GM21447 (cell line): ENCODE results near the gene SGMS1.
"Not testable (repeated sequence)": the region's sequence is repeated elsewhere in the genome, so short reads cannot be mapped to it uniquely, and the experiment has no call there.

Experiments
- ATAC-seq: cut with Tn5 transposase; IDR thresholded peaks from one replicate; pipeline ENCODE4 v1.9.1; 2021; ENCODE audit not compliant: unreplicated experiment

The SGMS1 gene

DNA sequence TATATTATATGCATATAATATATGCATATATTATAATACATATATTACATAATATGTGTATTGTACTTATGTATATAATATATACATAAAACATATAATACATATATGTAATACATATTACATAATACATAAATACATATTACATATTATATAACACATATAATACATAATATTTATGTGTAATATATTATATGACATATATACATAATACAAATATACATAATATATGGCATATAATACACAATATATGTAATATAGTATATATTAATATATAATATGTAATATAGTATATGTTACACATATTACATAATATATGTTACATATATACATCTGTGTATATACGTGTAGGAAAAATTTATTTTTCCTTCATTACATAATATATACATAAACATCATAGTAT, 63.4 kb downstream of the SGMS1 start:
- no peak for ATAC-seq

DNA sequence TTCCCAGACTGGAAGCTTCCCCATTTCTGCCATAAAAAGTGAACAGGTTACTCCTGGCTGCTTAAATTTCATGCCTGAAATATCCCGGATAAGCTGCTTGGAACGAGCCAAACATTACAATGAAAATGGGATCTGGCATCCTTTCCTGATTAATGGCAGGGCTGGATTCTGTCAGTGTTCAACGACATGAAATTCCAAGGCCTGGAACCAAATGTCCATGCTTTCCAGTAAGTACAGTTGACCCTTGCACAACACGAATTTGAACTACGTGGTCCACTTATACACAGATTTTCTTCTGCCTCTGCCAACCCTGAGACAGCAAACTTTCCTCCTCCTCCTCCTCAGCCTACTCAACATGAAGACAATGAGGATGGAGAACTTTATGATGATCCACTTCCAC, 65.4 kb downstream of the SGMS1 start:
- no peak for ATAC-seq

DNA sequence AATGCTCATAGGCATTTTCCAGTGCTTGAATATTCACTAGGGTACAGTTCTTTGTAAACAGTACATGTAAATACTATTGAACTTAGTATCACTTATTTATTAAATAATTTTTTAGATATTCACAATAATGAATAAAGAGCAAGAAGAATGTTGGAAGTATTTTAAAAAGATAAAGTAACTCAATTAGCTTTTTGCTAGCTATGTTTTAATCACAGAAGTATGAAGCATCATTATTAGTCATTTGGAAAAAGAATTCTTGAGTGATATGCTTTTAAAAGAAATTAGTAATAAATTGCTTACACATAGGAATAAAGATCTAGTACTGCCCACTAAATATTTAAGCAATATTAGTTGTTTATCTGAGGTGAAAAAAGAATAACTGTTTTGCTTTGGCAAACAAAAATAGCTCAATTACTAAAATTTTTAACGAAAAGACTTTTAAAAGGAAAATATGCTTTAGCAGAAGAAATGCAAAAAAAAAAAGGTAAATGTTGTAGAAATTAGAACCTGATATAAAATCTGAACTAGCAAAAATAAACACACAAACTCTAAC, 66.5 kb downstream of the SGMS1 start:
- no peak for ATAC-seq

DNA sequence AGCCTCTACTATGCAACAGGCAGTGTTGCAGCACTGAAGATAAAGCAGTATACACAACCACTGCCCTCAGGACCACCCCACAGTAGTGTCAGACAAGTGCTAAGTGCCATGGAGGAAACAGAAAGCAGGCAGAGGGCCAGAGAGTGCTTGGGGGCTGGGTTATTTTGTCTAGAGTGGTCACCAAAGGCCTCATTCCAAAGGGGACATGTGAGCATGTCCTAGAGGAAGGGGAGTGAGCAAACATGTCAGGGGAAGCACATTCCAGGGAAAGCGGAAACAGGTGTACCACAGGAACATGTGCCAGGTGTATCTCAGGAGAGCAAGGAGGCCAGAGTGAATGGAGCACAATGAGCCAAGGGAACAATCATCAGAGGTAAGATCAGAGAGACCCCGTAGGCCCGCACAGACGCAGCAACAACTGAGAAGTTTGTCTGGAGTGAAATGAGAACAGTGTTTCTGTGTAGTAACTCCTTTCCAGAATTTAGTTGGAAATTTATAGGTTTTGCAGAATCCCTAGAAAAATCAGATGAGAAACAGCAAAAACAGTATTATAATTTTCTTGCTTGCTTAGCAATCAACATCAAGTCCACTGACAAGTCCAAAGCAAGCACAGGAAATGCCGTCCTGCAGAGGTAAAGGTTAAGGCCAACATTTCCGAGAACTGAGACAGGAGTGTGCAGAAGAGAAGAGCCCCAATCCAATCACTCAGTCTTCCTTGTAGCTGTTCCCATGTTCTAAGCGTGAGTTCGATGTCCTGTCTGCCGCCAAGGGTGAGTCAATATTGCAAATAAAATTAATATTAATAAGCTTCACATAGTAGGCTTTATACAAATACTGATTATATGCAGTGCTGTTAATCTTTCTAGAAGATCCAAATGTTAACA, 67.3 kb downstream of the SGMS1 start:
- no peak for ATAC-seq

DNA sequence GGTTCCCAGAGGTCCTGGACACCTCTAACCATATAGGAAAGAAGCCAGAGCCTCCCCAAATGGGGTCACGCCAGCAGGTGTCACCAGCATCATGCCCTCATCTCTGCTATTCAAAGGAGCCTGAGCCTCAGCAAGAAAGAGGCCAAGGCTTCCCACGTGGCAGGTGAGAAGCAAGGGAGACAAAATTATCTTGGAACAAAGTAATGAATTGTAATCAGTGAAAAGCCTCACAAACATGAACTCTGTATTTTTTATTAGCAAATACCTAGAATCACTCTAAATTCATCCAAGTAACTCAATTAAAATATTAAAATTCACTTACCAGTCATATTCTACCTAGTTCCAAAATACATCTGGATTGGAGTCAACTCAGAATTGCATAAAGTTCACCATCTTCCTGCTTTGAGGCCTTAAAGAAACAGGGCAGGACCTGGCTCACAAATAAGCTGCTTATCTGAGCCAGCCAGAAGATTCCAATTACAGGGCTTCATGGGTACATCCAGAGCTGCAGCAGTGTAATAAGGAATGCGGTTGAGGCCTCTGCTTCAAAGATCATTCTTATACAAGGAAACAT, 68.7 kb downstream of the SGMS1 start:
- ATAC-seq, result no peak

DNA sequence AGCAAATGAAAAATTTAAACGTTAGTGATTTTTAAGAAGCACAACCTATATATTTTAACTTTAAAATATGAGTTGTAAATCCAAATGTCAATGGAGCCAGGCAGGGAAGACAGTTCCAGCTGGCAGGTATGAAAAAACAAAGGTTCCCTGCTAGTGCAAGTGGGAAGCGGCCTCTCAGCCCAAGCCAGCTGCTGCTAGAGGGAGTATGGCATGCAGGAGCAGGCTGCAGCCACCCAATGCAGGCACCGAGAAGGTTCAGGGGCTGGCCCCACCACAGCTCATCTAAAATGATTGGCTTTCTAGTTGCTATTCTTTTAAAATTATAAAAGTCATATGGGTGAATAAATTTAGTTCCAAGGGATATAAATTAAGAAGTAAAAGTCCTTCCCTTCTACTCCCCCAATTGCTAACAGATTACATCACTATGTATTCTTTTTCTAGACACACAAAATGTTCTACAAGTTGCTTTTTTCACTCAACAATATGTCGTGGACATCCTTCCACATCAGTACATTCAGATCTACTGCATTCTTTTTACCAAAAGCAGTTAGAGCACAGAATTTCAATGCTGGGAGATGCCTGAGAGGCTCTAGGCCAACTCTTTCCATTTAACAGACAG, 69.3 kb downstream of the SGMS1 start:
- no peak for ATAC-seq

DNA sequence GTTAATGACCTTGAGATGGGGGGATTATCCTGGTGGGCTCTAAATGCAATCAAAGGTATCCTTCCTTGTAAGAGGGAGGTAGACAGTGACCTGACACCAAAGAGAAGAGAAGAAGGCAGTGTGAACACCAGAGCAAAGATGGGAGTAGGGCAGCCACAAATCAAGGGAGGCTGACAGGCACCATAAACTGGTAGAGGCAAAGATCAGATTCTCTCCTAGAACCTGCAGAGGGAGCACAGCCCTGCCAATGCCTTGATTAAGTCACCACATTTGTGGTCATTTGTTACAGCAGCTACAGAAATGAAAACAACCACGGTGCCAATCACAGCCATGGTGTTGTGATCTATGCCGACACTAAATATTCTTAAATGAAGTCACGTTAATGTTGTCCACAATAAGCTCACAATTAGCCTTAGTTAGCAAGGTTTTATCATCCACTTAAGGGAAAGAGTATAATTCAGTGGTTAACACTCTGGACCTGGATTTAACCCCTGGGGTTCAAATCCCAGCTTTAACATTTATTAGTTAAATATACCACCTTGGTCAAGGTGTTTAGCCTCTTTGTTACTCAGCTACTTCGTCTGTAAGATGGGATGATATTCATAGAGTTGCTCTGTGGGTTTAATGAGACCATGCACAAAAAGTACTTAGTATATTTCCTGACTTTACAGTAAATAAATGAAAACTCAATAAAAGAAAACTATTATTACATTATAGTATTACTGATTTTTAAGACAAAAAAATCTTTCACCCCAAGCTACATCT, 70.8 kb downstream of the SGMS1 start:
- ATAC-seq, result peak; percentile 60

DNA sequence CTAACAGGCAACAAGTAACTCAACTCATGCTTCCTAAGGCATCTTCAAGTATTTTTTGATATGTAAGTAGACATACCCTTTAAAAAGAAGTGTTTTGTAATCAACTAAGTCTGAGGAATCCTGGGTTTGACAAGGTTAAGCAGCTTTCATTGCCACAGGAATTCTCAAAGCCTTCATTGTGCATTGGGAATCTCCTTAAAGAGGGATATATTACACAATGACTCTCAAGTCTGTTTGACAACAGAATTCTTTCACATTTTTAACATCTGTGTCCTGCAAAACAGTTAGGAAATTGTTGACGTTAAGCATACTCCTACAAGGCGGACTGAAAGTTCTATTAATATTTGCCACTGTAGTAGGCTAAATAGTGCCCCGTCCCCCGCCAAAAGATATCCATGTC, 71.4 kb downstream of the SGMS1 start:
- no peak for ATAC-seq

DNA sequence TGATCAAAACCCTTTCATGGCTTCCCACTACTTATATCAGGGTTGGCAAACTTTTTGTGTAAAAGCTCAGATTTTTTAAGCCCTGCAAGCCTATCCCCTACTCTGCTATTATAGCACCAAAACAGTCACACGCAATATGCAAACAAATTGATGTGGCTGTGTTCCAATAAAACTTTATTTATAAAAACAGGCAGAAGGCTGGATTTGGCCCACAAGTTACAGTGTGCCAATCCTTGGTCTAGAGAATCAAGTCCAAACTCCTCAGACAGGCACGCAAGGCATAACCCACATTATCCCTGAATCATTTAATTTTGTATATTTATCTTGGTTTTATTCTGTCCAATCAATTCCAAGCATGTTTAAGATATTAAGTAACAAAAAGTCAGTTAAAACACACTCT, 71.9 kb downstream of the SGMS1 start:
- no peak for ATAC-seq

DNA sequence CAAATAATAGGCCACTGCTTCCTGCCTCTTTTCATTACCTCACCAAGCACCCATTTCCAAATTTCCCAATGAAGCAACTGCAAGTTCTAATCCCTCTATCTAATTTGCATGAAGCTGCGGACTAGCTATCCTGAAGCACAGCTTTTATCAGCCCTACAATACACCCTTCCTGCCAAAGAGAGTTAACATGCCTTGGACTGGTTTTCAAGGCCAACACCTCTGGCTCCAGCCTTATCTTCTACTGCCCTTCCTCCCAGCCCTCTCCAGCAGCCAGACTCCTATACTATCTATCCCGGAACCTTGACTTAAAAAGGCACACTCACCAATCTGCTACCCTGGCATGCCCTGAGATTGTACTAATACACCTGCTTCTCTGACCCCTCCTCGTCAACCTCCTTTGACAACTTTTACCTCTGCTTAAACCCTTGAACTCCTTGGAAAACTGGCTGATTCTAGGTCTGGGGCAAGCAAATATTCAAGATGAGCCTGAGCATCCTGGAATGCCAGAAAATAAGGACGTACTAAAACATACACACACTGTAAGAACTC, 73.4 kb downstream of the SGMS1 start:
- ATAC-seq, result no peak

DNA sequence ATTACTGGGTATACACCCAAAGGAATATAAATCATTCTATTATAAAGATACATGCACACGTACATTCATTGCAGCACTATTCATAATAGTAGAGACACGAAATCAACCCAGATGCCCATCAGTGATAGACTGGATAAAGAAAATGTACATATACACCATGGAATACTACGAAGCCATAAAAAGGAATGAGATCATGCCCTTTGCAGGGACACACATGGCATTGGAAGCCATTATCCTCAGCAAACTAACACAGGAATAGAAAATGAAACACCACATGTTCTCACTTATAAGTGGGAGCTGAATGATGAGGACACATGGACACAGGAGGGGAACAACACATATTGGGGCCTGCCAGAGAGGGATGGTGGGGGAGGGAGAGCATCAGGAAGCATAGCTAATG, 74.6 kb downstream of the SGMS1 start:
- ATAC-seq, result not testable (repeated sequence)

DNA sequence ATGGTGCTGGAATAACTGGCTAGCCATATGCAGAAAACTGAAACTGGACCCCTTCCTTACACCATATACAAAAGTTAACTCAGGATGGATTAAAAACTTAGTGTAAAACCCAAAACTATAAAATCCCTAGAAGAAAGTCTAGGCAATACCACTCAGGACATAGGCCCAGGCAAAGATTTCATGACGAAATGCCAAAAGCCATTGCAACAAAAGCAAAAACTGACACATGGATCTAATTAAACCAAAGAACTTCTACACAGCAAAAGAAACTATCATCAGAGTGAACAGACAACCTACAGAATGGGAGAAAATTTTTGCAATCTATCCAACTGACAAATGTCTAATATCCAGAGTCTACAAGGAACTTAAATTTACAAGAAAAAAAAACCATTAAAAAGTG, 75.3 kb downstream of the SGMS1 start:
- ATAC-seq, result not testable (repeated sequence)

DNA sequence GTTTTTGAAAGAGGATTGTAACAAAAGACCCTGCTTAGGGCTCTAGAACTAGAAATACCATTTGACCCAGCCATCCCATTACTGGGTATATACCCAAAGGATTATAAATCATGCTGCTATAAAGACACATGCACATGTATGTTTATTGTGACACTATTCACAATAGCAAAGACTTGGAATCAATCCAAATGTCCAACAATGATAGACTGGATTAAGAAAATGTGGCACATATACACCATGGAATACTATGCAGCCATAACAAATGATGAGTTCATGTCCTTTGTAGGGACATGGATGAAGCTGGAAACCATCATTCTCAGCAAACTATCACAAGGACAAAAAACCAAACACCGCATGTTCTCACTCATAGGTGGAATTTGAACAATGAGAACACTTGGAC, 77.5 kb downstream of the SGMS1 start:
- ATAC-seq, result not testable (repeated sequence)

DNA sequence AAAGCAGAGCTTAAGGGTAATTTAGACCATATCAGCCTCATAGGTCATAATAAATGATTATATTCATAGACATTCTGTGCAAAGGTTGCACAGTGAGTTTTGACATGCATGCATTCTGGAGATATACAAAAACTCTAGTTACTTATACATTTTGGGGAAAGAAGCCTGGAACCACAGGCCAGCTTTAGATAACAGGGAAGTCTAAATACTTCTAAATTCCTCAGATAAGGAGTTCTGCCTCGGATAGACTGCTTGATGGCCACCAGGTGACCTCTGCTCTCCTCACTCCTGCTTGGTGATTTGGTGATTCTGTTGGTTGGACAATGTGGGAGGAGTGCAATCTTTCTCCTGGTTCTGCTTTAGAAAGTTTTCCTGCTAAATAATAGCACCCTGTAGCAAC, 77.9 kb downstream of the SGMS1 start:
- no peak for ATAC-seq

DNA sequence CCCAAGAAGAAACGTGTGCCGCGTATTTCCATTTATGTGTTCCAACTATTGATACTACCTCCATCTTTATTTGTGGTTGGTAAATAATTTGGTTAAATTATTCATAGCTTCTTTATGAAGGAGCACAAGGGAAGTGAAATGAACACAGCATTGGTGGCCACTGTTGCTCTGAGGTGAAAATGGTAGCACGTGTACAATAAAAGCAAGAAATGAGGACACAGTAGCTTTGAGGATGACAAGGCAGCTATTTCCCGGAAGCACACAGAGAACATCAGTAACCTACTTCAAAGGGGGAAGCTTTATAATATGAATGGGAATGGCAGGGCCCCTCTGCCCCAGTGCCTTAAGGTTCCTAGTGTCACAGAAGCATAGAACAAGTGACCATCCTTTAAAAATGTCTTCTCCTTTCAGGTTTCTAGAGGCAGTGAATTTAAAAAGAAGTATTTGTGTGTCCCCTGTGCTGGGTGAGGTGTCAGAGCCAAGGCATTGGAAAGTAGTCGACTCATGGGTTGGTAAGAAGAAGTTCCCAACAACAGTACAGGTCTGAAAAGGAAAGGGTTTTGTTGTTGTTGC, 78.8 kb downstream of the SGMS1 start:
- ATAC-seq, result no peak

DNA sequence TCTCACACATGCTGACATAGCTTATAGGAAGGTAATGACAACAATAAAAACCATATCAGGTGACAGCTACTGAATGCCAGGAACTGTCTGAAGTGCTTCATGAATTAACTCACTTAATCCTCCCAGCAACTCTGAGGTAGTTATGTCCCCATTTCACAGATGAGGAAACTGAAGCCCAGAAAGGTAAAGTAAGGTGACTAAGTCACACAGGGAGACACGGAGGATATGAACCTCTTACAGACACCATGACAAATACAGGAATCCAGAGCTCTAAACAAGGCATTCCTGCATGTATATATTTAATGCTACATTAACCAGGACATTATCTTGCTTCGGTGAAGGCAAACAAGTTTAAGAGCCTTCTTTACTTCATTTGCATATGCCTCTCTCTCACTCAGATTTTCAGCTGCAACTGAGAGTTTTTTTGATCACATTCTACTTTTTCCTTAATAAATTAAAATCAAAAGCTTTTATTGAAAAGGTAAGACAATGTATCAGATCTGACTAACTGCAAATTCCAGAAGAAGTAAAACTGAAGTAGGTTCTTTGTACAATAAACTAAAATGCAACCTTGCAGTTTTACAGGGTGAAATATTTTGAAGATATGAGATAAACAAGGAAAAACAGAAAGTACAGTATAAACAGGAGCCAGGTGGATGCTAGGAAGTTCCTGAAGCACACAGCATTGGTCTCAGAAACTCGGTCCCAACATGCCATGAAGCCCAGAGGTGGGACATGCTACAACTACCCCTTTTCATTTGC, 79.5 kb downstream of the SGMS1 start:
- no peak for ATAC-seq

DNA sequence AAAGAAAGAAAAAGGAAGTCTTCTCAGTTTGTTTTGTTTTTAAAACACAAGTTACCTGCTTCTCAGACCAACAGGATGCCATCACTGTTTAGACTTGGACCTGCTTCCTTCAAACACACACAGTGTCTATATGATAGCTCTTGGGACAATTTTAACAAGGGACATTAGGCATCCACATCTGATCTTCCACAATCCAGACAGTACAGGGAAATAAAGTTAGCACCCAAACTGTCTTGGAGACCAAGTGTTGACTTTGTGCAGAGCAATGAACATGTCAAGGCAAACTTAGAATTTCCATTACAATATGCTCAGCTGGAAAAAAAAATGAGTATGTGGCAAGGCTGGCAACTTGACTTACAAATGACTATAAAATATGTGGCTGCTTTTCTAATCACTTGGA, 80.9 kb downstream of the SGMS1 start:
- no peak for ATAC-seq

DNA sequence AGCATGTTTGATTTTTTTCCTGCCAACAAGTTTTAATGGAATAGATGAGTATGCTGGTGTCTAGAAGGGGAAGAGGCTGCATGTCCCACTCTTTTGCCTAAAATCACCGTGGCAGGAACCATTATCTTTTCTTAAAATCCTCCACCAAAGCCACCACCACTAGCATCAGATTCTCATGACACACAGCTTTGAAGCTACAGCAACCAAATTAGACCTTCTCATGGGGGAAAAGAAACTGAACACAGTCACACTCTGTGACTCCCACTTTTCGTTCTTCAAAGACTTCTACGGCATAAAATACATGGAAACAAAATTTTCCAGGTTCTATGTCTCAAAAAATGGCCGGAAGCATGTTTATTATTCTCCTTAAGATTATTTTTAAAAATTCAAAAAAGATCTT, 81.8 kb downstream of the SGMS1 start:
- ATAC-seq, result peak; percentile 42

DNA sequence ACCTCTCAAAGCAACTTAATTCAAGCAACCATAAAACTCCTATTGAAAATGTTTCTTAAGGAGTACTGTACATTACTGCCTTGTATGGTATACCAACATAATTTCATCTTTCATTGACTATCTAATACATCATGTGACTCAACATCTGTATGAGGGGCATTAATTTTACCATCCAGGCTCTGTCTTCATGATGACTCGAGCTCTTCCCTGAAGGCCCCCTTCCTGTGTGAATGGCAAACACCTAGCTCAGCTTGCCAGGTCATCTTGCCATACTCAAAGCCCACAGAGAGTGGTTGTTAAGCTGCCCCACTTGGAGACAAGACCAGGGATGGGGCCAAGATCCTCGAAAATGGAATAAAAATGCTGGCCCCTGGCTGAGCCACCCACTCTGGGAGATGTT, 82.4 kb downstream of the SGMS1 start:
- ATAC-seq, result no peak

DNA sequence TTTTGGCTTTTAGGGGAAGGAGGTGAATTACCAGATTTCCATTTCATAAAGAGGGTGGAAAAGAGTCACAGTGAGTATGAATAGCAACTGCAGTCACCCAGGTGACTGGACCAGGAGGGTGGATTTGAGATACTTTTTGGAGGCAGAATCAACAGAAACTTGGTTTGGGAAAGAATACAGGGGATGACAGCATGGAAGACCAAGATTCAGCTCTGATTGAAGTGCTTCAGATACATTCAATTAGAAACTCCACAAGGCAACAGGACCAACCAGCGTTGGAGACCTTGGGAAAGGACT, 83.0 kb downstream of the SGMS1 start:
- ATAC-seq, result peak; percentile 10
